SK-N-SH (cell line): ENCODE results near the gene HERC4. TPM values are rescaled to one million over a fixed set of nuclear protein-coding genes. Genes with fewer than 3 reads are reported as not detected.

Experiments used
- CTCF ChIA-PET: fragments of 300-600, 350-600 bp; formaldehyde crosslinking; extraction: SDS; loops from one replicate; lab custom pipeline; 2021; lab: Yijun Ruan, JAX
- POLR2A ChIA-PET: fragments of 350-600 bp; sonication (Branson Sonifier 250); formaldehyde crosslinking; extraction: SDS; loops from one replicate; lab custom pipeline; 2020; ENCODE audit warnings: antibody characterized with exemption, inconsistent platforms; lab: Yijun Ruan, JAX
- DNase-seq: peaks from one replicate; pipeline ENCODE4 v3.0.0; 2012
- H2AFZ ChIP-seq: fragments of 200-600 bp; sonication (generic); 2 replicates; pipeline ENCODE4 v1.8.1; 2016; ENCODE audit warnings: antibody characterized with exemption, mild to moderate bottlenecking, low read depth
- H3F3A ChIP-seq: fragments of 200-600 bp; sonication (generic); replicated peaks from 2 replicates; pipeline ENCODE3; 2016; ENCODE audit warnings: antibody characterized with exemption, mild to moderate bottlenecking; ENCODE audit not compliant: insufficient read depth
- H3K27ac ChIP-seq, 2 experiments: fragments of 200-500 bp in 1 of 2; fragments of 200-600 bp in 1 of 2; sonication (Bioruptor generic) in 1 of 2; sonication (generic), shearing (Covaris generic) in 1 of 2; 2 replicates each; pipeline versions ENCODE4 v1.5.1 to v1.6.1; 2014 to 2016; ENCODE audit warnings: low read depth in 2 of 2, inconsistent platforms in 1 of 2, low read length in 1 of 2, mild to moderate bottlenecking in 1 of 2, mixed read lengths in 1 of 2
- H3K27me3 ChIP-seq: fragments of 200-600 bp; sonication (generic), shearing (Covaris generic); 2 replicates; pipeline ENCODE4 v1.6.1; 2016; ENCODE audit warnings: mixed run types; ENCODE audit not compliant: insufficient read depth
- H3K36me3 ChIP-seq, 2 experiments: fragments of 200-500 bp in 1 of 2; fragments of 200-600 bp in 1 of 2; sonication (Bioruptor generic) in 1 of 2; sonication (generic) in 1 of 2; replicated peaks in 1 of 2; 2 replicates each; pipeline versions ENCODE3 to v1.5.1; 2014 to 2016; ENCODE audit warnings: low read length in 1 of 2, mild to moderate bottlenecking in 1 of 2; ENCODE audit not compliant: insufficient read depth in 2 of 2, control insufficient read depth in 1 of 2
- H3K4me1 ChIP-seq, 2 experiments: fragments of 200-500 bp in 1 of 2; fragments of 200-600 bp in 1 of 2; sonication (Bioruptor generic) in 1 of 2; sonication (generic), shearing (Covaris generic) in 1 of 2; 2 replicates each; pipeline versions ENCODE4 v1.5.1 to v1.6.1; 2014 to 2016; ENCODE audit warnings: low read depth in 1 of 2, low read length in 1 of 2, mixed run types in 1 of 2; ENCODE audit not compliant: insufficient read depth in 2 of 2, control insufficient read depth in 1 of 2
- H3K4me2 ChIP-seq: fragments of 200-600 bp; sonication (generic), shearing (Covaris generic); 2 replicates; pipeline ENCODE4 v1.6.1; 2017; ENCODE audit warnings: mixed run types
- H3K4me3 ChIP-seq, 2 experiments: fragments of 200-500 bp in 1 of 2; fragments of 200-600 bp in 1 of 2; sonication (Bioruptor generic) in 1 of 2; sonication (generic), shearing (Covaris generic) in 1 of 2; 2 replicates each; pipeline versions ENCODE4 v1.5.1 to v1.8.1; 2014 to 2016; ENCODE audit warnings: low read depth in 2 of 2, inconsistent platforms in 1 of 2, low read length in 1 of 2, mild to moderate bottlenecking in 1 of 2, mixed read lengths in 1 of 2, moderate library complexity in 1 of 2
- H3K79me2 ChIP-seq: fragments of 200-600 bp; sonication (generic); 2 replicates; pipeline ENCODE4 v1.8.1; 2017; ENCODE audit warnings: mild to moderate bottlenecking; ENCODE audit not compliant: insufficient read depth
- H3K9ac ChIP-seq: fragments of 200-600 bp; sonication (generic); 2 replicates; pipeline ENCODE4 v1.6.1; 2017; ENCODE audit warnings: mixed run types
- H3K9me2 ChIP-seq: fragments of 200-600 bp; sonication (generic); 2 replicates; pipeline ENCODE4 v1.6.1; 2017; ENCODE audit warnings: mixed run types
- H3K9me3 ChIP-seq: fragments of 200-600 bp; sonication (generic); 2 replicates; pipeline ENCODE4 v1.6.1; 2017; ENCODE audit warnings: mixed run types, mild to moderate bottlenecking, moderate library complexity
- H4K20me1 ChIP-seq: fragments of 200-600 bp; sonication (generic); 2 replicates; pipeline ENCODE4 v1.6.1; 2017; ENCODE audit warnings: mild to moderate bottlenecking, mixed run types; ENCODE audit not compliant: insufficient read depth
- CHD2 ChIP-seq: fragments of 150-350 bp; IDR thresholded peaks from 2 replicates; pipeline ENCODE4 v1.6.1; 2018; ENCODE audit warnings: low read length; ENCODE audit not compliant: partially characterized antibody
- EZH2phosphoT487 ChIP-seq: fragments of 200-600 bp; sonication (generic); IDR thresholded peaks from 2 replicates; pipeline ENCODE4 v1.6.1; 2017; ENCODE audit warnings: low read depth, mixed run types, mild to moderate bottlenecking, antibody characterized with exemption, moderate library complexity, borderline replicate concordance
- FOSL2 ChIP-seq: IDR thresholded peaks from 2 replicates; pipeline ENCODE4 v1.4.0; 2012; ENCODE audit warnings: low read depth, mild to moderate bottlenecking, moderate library complexity, borderline replicate concordance
- GABPA ChIP-seq: IDR thresholded peaks from 2 replicates; pipeline ENCODE4 v1.4.0; 2012; ENCODE audit warnings: low read depth, mild to moderate bottlenecking
- MEF2A ChIP-seq: IDR thresholded peaks from 2 replicates; pipeline ENCODE4 v1.4.0; 2012; ENCODE audit warnings: low read depth, borderline replicate concordance
- NRF1 ChIP-seq: IDR thresholded peaks from 2 replicates; pipeline ENCODE4 v1.6.1; 2012; ENCODE audit warnings: low read depth, mild to moderate bottlenecking, low read length
- RAD21 ChIP-seq: IDR thresholded peaks from 2 replicates; pipeline ENCODE4 v1.6.1; 2012; ENCODE audit warnings: mild to moderate bottlenecking, low read length
- RCOR1 ChIP-seq: fragments of 150-350 bp; IDR thresholded peaks from 2 replicates; pipeline ENCODE4 v1.6.1; 2017; ENCODE audit warnings: antibody characterized with exemption, low read length
- RXRA ChIP-seq: IDR thresholded peaks from 2 replicates; pipeline ENCODE4 v1.4.0; 2012; ENCODE audit warnings: low read depth, mild to moderate bottlenecking, borderline replicate concordance
- SIN3A ChIP-seq: IDR thresholded peaks from 2 replicates; pipeline ENCODE4 v1.6.1; 2012; ENCODE audit warnings: low read depth, mild to moderate bottlenecking, low read length, moderate library complexity, borderline replicate concordance
- TCF12 ChIP-seq: IDR thresholded peaks from 2 replicates; pipeline ENCODE4 v1.4.0; 2012
- TEAD4 ChIP-seq: IDR thresholded peaks from 2 replicates; pipeline ENCODE4 v1.4.0; 2012; ENCODE audit warnings: mild to moderate bottlenecking, borderline replicate concordance; ENCODE audit not compliant: insufficient read depth
- YY1 ChIP-seq: IDR thresholded peaks from 2 replicates; pipeline ENCODE4 v1.4.0; 2012; ENCODE audit warnings: low read depth, mild to moderate bottlenecking
- WGBS: methylation state at CpG from one replicate; pipeline ENCODE4 v1.1.6; 2017; ENCODE audit warnings: low lambda C conversion rate; 5-methylcytosine and 5-hydroxymethylcytosine counted together
- polyA plus RNA-seq, 3 experiments: library from polyadenylated mRNA; depleted of rRNA; stranded (reverse); fragments of >200 nt; gene quantifications; 2 replicates each; pipeline ENCODE4 v1.2.3, GENCODE V29; 2012
- TF ChIP-seq, protein P1 (sequence below): IDR thresholded peaks from 2 replicates; pipeline ENCODE4 v1.6.1; 2012; ENCODE audit warnings: mild to moderate bottlenecking, low read depth, low read length, moderate library complexity
- TF ChIP-seq, protein P2 (sequence below): fragments of 150-350 bp; IDR thresholded peaks from 2 replicates; pipeline ENCODE4 v1.6.1; 2016; ENCODE audit warnings: mild to moderate bottlenecking, low read depth, low read length
- TF ChIP-seq, protein P3 (sequence below): fragments of 150-350 bp; IDR thresholded peaks from 2 replicates; pipeline ENCODE4 v1.6.1; 2017; ENCODE audit warnings: antibody characterized with exemption, low read length, low read depth, borderline replicate concordance
- TF ChIP-seq, protein P4 (sequence below): fragments of 200-600 bp; sonication (generic); IDR thresholded peaks from 2 replicates; pipeline ENCODE4 v1.6.1; 2017; ENCODE audit warnings: antibody characterized with exemption, mild to moderate bottlenecking, moderate library complexity
- TF ChIP-seq, protein P5 (sequence below): IDR thresholded peaks from 2 replicates; pipeline ENCODE4 v1.4.0; 2012; ENCODE audit warnings: low read depth
- TF ChIP-seq, protein P6 (sequence below): IDR thresholded peaks from 2 replicates; pipeline ENCODE4; 2012
- TF ChIP-seq, protein P7 (sequence below): IDR thresholded peaks from 2 replicates; pipeline ENCODE4 v1.4.0; 2012; ENCODE audit warnings: low read depth, borderline replicate concordance

The HERC4 gene
- polyA plus RNA-seq, 1 of the 3 experiments (the other 2 are of a cell fraction), result 16.2 TPM

DNA sequence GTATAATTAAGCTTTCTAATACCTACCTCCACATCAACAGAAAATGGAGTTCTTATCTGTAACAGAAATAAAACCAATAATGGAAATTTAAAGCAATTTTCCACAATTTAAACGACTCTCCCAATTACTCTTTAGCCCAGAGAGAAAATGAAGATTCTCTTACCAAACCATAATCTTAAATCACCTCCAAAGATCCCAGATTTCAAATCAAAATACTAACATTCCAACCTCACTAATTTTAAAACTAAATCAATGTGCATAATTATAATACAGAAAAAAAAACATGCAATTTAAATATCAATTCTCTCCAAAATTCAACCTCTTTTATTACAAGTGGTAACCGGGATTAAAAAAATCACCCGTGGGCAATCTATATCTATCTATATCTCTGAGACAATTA is 1.5 kb downstream of the HERC4 start (continued):
- TF ChIP-seq, protein P1, sequence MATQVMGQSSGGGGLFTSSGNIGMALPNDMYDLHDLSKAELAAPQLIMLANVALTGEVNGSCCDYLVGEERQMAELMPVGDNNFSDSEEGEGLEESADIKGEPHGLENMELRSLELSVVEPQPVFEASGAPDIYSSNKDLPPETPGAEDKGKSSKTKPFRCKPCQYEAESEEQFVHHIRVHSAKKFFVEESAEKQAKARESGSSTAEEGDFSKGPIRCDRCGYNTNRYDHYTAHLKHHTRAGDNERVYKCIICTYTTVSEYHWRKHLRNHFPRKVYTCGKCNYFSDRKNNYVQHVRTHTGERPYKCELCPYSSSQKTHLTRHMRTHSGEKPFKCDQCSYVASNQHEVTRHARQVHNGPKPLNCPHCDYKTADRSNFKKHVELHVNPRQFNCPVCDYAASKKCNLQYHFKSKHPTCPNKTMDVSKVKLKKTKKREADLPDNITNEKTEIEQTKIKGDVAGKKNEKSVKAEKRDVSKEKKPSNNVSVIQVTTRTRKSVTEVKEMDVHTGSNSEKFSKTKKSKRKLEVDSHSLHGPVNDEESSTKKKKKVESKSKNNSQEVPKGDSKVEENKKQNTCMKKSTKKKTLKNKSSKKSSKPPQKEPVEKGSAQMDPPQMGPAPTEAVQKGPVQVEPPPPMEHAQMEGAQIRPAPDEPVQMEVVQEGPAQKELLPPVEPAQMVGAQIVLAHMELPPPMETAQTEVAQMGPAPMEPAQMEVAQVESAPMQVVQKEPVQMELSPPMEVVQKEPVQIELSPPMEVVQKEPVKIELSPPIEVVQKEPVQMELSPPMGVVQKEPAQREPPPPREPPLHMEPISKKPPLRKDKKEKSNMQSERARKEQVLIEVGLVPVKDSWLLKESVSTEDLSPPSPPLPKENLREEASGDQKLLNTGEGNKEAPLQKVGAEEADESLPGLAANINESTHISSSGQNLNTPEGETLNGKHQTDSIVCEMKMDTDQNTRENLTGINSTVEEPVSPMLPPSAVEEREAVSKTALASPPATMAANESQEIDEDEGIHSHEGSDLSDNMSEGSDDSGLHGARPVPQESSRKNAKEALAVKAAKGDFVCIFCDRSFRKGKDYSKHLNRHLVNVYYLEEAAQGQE, result no peak
- TF ChIP-seq EZH2phosphoT487 (no peak), MEF2A (no peak), TCF12 (no peak), TEAD4 (no peak), NRF1 (no peak)

DNA sequence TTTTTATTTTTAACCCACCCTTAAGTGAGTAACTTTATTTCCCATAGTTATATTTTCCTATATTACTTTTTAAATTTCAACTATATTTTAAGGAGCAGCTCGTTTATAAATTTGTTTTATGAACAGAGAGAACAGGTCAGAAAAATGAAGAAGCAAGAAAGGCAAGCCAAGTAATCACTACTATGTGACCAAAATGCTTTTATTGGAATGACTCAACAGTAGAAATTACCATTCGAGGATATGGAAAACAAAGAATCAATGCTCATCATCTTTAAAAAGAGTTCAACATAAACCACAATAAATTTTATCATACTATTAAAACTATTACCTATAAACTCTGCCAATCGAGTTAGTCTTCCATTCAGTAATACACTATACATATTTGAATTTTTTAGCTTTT is 7.6 kb downstream of the HERC4 start:
- CTCF ChIA-PET, result interaction anchor here (0.5 to 1.8 kb wide), 4 partner anchors 9 to 145 kb away, joined by 3 to 4 read pairs (median 3); no protein-coding TSS in a partner anchor
- H3K9me3 ChIP-seq, result no peaks in the 10 kb centered on the region
- H3K9me2 ChIP-seq, result no peaks in the 10 kb centered on the region
- no peaks in the 10 kb centered on the region for H3K27me3 ChIP-seq
- WGBS, result 87% methylated on average over 3 of the region's 3 CpGs
- H4K20me1 ChIP-seq, result peaks cover 34% of the 10 kb centered on the region
- no peak overlapping the region for H3K4me2 ChIP-seq
- H3K4me3 ChIP-seq, result no peak overlapping the region
- DNase-seq, result no peak
- H2AFZ ChIP-seq, result no peak overlapping the region
- peaks cover 98% of the 10 kb centered on the region for H3K79me2 ChIP-seq
- H3F3A ChIP-seq, result peaks cover 13% of the 10 kb centered on the region
- H3K4me1 ChIP-seq, result peaks cover 0 to 2% of the 10 kb centered on the region in 2 experiments; a peak in 2 of 4 replicates
- H3K36me3 ChIP-seq, result peaks cover 29 to 53% of the 10 kb centered on the region in 2 experiments
- POLR2A ChIA-PET, result no interaction called here
- TF ChIP-seq EZH2phosphoT487 (no peak), MEF2A (no peak), YY1 (no peak), FOSL2 (no peak), GABPA (no peak), CHD2 (no peak), RCOR1 (no peak), SIN3A (no peak), RXRA (no peak), RAD21 (no peak)
- TF ChIP-seq, protein P2, sequence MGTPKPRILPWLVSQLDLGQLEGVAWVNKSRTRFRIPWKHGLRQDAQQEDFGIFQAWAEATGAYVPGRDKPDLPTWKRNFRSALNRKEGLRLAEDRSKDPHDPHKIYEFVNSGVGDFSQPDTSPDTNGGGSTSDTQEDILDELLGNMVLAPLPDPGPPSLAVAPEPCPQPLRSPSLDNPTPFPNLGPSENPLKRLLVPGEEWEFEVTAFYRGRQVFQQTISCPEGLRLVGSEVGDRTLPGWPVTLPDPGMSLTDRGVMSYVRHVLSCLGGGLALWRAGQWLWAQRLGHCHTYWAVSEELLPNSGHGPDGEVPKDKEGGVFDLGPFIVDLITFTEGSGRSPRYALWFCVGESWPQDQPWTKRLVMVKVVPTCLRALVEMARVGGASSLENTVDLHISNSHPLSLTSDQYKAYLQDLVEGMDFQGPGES, result no peak
- TF ChIP-seq, protein P3, sequence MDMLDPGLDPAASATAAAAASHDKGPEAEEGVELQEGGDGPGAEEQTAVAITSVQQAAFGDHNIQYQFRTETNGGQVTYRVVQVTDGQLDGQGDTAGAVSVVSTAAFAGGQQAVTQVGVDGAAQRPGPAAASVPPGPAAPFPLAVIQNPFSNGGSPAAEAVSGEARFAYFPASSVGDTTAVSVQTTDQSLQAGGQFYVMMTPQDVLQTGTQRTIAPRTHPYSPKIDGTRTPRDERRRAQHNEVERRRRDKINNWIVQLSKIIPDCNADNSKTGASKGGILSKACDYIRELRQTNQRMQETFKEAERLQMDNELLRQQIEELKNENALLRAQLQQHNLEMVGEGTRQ, result no peak
- TF ChIP-seq, protein P4, sequence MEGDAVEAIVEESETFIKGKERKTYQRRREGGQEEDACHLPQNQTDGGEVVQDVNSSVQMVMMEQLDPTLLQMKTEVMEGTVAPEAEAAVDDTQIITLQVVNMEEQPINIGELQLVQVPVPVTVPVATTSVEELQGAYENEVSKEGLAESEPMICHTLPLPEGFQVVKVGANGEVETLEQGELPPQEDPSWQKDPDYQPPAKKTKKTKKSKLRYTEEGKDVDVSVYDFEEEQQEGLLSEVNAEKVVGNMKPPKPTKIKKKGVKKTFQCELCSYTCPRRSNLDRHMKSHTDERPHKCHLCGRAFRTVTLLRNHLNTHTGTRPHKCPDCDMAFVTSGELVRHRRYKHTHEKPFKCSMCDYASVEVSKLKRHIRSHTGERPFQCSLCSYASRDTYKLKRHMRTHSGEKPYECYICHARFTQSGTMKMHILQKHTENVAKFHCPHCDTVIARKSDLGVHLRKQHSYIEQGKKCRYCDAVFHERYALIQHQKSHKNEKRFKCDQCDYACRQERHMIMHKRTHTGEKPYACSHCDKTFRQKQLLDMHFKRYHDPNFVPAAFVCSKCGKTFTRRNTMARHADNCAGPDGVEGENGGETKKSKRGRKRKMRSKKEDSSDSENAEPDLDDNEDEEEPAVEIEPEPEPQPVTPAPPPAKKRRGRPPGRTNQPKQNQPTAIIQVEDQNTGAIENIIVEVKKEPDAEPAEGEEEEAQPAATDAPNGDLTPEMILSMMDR, result no peak
- TF ChIP-seq, protein P5, sequence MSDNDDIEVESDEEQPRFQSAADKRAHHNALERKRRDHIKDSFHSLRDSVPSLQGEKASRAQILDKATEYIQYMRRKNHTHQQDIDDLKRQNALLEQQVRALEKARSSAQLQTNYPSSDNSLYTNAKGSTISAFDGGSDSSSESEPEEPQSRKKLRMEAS, result no peak
- TF ChIP-seq, protein P6, sequence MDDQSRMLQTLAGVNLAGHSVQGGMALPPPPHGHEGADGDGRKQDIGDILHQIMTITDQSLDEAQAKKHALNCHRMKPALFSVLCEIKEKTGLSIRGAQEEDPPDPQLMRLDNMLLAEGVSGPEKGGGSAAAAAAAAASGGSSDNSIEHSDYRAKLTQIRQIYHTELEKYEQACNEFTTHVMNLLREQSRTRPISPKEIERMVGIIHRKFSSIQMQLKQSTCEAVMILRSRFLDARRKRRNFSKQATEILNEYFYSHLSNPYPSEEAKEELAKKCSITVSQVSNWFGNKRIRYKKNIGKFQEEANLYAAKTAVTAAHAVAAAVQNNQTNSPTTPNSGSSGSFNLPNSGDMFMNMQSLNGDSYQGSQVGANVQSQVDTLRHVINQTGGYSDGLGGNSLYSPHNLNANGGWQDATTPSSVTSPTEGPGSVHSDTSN, result no peak
- TF ChIP-seq, protein P7, sequence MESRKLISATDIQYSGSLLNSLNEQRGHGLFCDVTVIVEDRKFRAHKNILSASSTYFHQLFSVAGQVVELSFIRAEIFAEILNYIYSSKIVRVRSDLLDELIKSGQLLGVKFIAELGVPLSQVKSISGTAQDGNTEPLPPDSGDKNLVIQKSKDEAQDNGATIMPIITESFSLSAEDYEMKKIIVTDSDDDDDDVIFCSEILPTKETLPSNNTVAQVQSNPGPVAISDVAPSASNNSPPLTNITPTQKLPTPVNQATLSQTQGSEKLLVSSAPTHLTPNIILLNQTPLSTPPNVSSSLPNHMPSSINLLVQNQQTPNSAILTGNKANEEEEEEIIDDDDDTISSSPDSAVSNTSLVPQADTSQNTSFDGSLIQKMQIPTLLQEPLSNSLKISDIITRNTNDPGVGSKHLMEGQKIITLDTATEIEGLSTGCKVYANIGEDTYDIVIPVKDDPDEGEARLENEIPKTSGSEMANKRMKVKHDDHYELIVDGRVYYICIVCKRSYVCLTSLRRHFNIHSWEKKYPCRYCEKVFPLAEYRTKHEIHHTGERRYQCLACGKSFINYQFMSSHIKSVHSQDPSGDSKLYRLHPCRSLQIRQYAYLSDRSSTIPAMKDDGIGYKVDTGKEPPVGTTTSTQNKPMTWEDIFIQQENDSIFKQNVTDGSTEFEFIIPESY, result no peak
- no peak overlapping the region for H3K9ac ChIP-seq
- no peak overlapping the region for H3K27ac ChIP-seq
